Thyroid gland (tissue), 4 donors: Measurements from ENCODE around the gene GNG12. TPM values are rescaled to one million over a fixed set of nuclear protein-coding genes. Genes with fewer than 3 reads are reported as not detected.

ENCODE experiments used
- DNase-seq, 2 donors: peaks; one replicate each; pipeline ENCODE4 v3.0.0-alpha.2; 2019
- H3K27ac ChIP-seq, 3 donors: fragments of 200-600 bp; sonication (generic); 1 replicate in 2 of 3; 2 replicates in 1 of 3; pipeline ENCODE4 v1.5.1; 2016 to 2019; ENCODE audit warnings: mild to moderate bottlenecking in 1 of 3, moderate library complexity in 1 of 3
- H3K27me3 ChIP-seq: fragments of 200-600 bp; sonication (generic); one replicate; pipeline ENCODE4 v1.5.1; 2019
- H3K36me3 ChIP-seq, 2 donors: fragments of 200-600 bp; sonication (generic); one replicate each; pipeline ENCODE4 v1.5.1; 2016 to 2019
- H3K4me1 ChIP-seq, 2 donors: fragments of 200-600 bp; sonication (generic); one replicate each; pipeline ENCODE4 v1.5.1; 2017 to 2019
- H3K4me3 ChIP-seq, 3 donors: fragments of 200-600 bp; sonication (generic); replicated peaks in 1 of 3; 1 replicate in 2 of 3; 2 replicates in 1 of 3; pipeline ENCODE4 v1.5.1; 2016; ENCODE audit warnings: mild to moderate bottlenecking in 1 of 3
- H3K9me3 ChIP-seq: fragments of 200-600 bp; sonication (generic); one replicate; pipeline ENCODE4 v1.5.1; 2017
- CTCF ChIP-seq, 6 experiments: fragments of 200-600 bp in 3 of 6; fragments of 450-650 bp in 3 of 6; sonication (generic) in 3 of 6; IDR thresholded peaks; one replicate each; pipeline ENCODE4 v1.5.1; 2016 to 2019; ENCODE audit warnings: antibody characterized with exemption in 6 of 6, mild to moderate bottlenecking in 2 of 6, inconsistent platforms in 1 of 6, moderate library complexity in 1 of 6
- POLR2A ChIP-seq, 2 donors: fragments of 450-650 bp; IDR thresholded peaks; one replicate each; pipeline ENCODE4 v1.6.1; 2017; ENCODE audit warnings: antibody characterized with exemption in 2 of 2, mild to moderate bottlenecking in 2 of 2, moderate library complexity in 1 of 2
- WGBS, 2 donors: methylation state at CpG; one replicate each; pipeline ENCODE4 v1.1.5; 2017; 5-methylcytosine and 5-hydroxymethylcytosine counted together
- intact Hi-C: fragments of 100-400 bp; cut with DNase I; formaldehyde crosslinking; loops from one replicate; pipeline ENCODE4 v1.15.1; 2023
- total RNA-seq, 4 donors: library from RNA; depleted of rRNA; stranded (reverse); fragments of >200 nt; gene quantifications; one replicate each; pipeline ENCODE4 v1.2.3, GENCODE V29; 2016

The GNG12 gene
- total RNA-seq, 4 donors from 2014 or later, result 100 to 155 (median 127) TPM

GRCh38 chr1:67700220-67700619 lies 133.0 kb downstream of the GNG12 start:
- Histone ChIP-seq H3K27ac (no peak overlapping the region), H3K4me1 (no peaks in the 10 kb centered on the region), H3K27me3 (no peaks in the 10 kb centered on the region), H3K9me3 (no peaks in the 10 kb centered on the region), H3K36me3 (peaks cover 0 to 4% of the 10 kb centered on the region in 2 donors), H3K4me3 (no peak overlapping the region)
- DNase-seq, result no peak
- intact Hi-C loops, result no loop called here
- WGBS, 2 donors, result 88 to 99% methylated on average over 4 of the region's 4 CpGs
- TF ChIP-seq CTCF (IDR thresholded peaks at IDR 0.05) (no peak), POLR2A (IDR thresholded peaks at IDR 0.05) (no peak)

GRCh38 chr1:67696708-67697107 lies 136.6 kb downstream of the GNG12 start:
- Histone ChIP-seq H3K4me3 (no peak overlapping the region), H3K4me1 (no peaks in the 10 kb centered on the region), H3K9me3 (no peaks in the 10 kb centered on the region), H3K27me3 (no peaks in the 10 kb centered on the region), H3K36me3 (no peaks in the 10 kb centered on the region), H3K27ac (no peak overlapping the region)
- 78 to 92% methylated on average over 3 of the region's 3 CpGs for WGBS, 2 donors
- TF ChIP-seq CTCF (IDR thresholded peaks at IDR 0.05), result no peak
- no peak for TF ChIP-seq POLR2A (IDR thresholded peaks at IDR 0.05)
- no peak for DNase-seq
- intact Hi-C loops, result no loop called here

- Histone ChIP-seq H3K4me1 (no peaks in the 10 kb centered on the region), H3K27me3 (no peaks in the 10 kb centered on the region), H3K36me3 (no peaks in the 10 kb centered on the region), H3K27ac (no peak overlapping the region), H3K9me3 (no peaks in the 10 kb centered on the region), H3K4me3 (no peak overlapping the region)
- 90 to 91% methylated on average over 2 of the region's 2 CpGs for WGBS, 2 donors
- no peak for DNase-seq
- TF ChIP-seq CTCF (IDR thresholded peaks at IDR 0.05) (no peak), POLR2A (IDR thresholded peaks at IDR 0.05) (no peak)
- intact Hi-C loops, result no loop called here
Measured at GRCh38 chr1:67695963-67696362, 137.3 kb downstream of the GNG12 start.

GRCh38 chr1:67691712-67692111 lies 141.6 kb downstream of the GNG12 start:
- no peak overlapping the region for H3K27ac ChIP-seq
- intact Hi-C loops, result no loop called here
- no peak for DNase-seq
- TF ChIP-seq POLR2A (IDR thresholded peaks at IDR 0.05) (no peak), CTCF (IDR thresholded peaks at IDR 0.05) (no peak)
- no peaks in the 10 kb centered on the region for H3K9me3 ChIP-seq
- no peak overlapping the region for H3K4me3 ChIP-seq
- no peaks in the 10 kb centered on the region for H3K27me3 ChIP-seq
- H3K4me1 ChIP-seq, result peaks cover 13 to 19% of the 10 kb centered on the region in 2 donors
- peaks cover 7 to 14% of the 10 kb centered on the region in 2 donors for H3K36me3 ChIP-seq

GRCh38 chr1:67690411-67690810 lies 142.9 kb downstream of the GNG12 start:
- Histone ChIP-seq H3K4me3 (no peak overlapping the region), H3K36me3 (peaks cover 7 to 14% of the 10 kb centered on the region in 2 donors), H3K27ac (no peak overlapping the region), H3K27me3 (no peaks in the 10 kb centered on the region), H3K9me3 (no peaks in the 10 kb centered on the region), H3K4me1 (peaks cover 15 to 19% of the 10 kb centered on the region in 2 donors)
- 95 to 98% methylated on average over 2 of the region's 2 CpGs for WGBS, 2 donors
- TF ChIP-seq CTCF (IDR thresholded peaks at IDR 0.05), result no peak
- no peak for DNase-seq
- intact Hi-C loops, result no loop called here
